IMR-90 (cell line): Measurements from ENCODE around the gene LSM7. TPM values are rescaled to one million over a fixed set of nuclear protein-coding genes. Genes with fewer than 3 reads are reported as not detected.

Experiments
- ATAC-seq: fragments of 200-7000 bp; cut with Tn5 transposase; 2 replicates; pipeline ENCODE4 v1.9.1; 2020; ENCODE audit warnings: low read depth, mild to moderate bottlenecking, moderate library complexity
- BruUV-seq: library from RNA; stranded (reverse); fragments of 400-500 nt; replicated peaks from 2 replicates; lab custom pipeline; 2021; lab: Mats Ljungman, UMichigan
- CTCF ChIA-PET: fragments of 300-600 bp; formaldehyde crosslinking; extraction: SDS; loops from one replicate; lab custom pipeline; 2021; ENCODE audit warnings: antibody characterized with exemption; lab: Yijun Ruan, JAX
- POLR2A ChIA-PET: fragments of 300-600 bp; sonication (Branson Sonifier 250); formaldehyde crosslinking; loops from one replicate; lab custom pipeline; 2022; ENCODE audit warnings: antibody characterized with exemption; ENCODE audit not compliant: unreplicated experiment; lab: Charles Lee
- DNase-seq: peaks from one replicate; pipeline ENCODE4 v3.0.0; 2013
- H2AFZ ChIP-seq: replicated peaks from 2 replicates; pipeline ENCODE3; 2013; ENCODE audit warnings: low read length, mild to moderate bottlenecking; ENCODE audit not compliant: poor library complexity
- H2AK5ac ChIP-seq: 2 replicates; pipeline ENCODE4 v1.6.1; 2013; ENCODE audit warnings: low read depth, low read length, inconsistent platforms
- H2AK9ac ChIP-seq: replicated peaks from 2 replicates; pipeline ENCODE3; 2013; ENCODE audit warnings: mild to moderate bottlenecking, low read depth, low read length, moderate library complexity; ENCODE audit not compliant: poor library complexity
- H2BK120ac ChIP-seq: 2 replicates; pipeline ENCODE4 v1.6.1; 2013; ENCODE audit warnings: low read depth, low read length, inconsistent platforms
- H2BK15ac ChIP-seq: 3 replicates; pipeline ENCODE4 v1.6.1; 2013; ENCODE audit warnings: low read depth, low read length, inconsistent platforms
- H2BK20ac ChIP-seq: 2 replicates; pipeline ENCODE4 v1.6.1; 2013; ENCODE audit warnings: low read depth, mild to moderate bottlenecking, inconsistent platforms, low read length, moderate library complexity
- H2BK5ac ChIP-seq: 2 replicates; pipeline ENCODE4 v1.6.1; 2013; ENCODE audit warnings: mild to moderate bottlenecking, low read depth, low read length, inconsistent platforms; ENCODE audit not compliant: poor library complexity, severe bottlenecking
- H3K14ac ChIP-seq: replicated peaks from 2 replicates; pipeline ENCODE4 v1.6.1; 2013; ENCODE audit warnings: low read depth, low read length, inconsistent platforms
- H3K18ac ChIP-seq: 2 replicates; pipeline ENCODE4 v1.6.1; 2013; ENCODE audit warnings: low read depth, low read length, control low read depth
- H3K23ac ChIP-seq: 2 replicates; pipeline ENCODE4 v1.6.1; 2013; ENCODE audit warnings: low read depth, low read length, inconsistent platforms
- H3K27ac ChIP-seq: 2 replicates; pipeline ENCODE4 v1.5.1; 2013; ENCODE audit warnings: mild to moderate bottlenecking, control low read depth, low read length; ENCODE audit not compliant: insufficient read depth
- H3K27me3 ChIP-seq: 2 replicates; pipeline ENCODE4 v1.6.1; 2013; ENCODE audit warnings: low read length; ENCODE audit not compliant: control insufficient read depth, insufficient read depth
- H3K36me3 ChIP-seq: 2 replicates; pipeline ENCODE4 v1.6.1; 2013; ENCODE audit warnings: low read length, mixed read lengths; ENCODE audit not compliant: control insufficient read depth, insufficient read depth
- H3K4ac ChIP-seq: 2 replicates; pipeline ENCODE4 v1.6.1; 2013; ENCODE audit warnings: low read depth, low read length, inconsistent platforms
- H3K4me1 ChIP-seq: 2 replicates; pipeline ENCODE4 v1.6.1; 2013; ENCODE audit warnings: low read length, mixed read lengths; ENCODE audit not compliant: control insufficient read depth, insufficient read depth
- H3K4me2 ChIP-seq: 2 replicates; pipeline ENCODE4 v1.6.1; 2013; ENCODE audit warnings: low read depth, mild to moderate bottlenecking, control low read depth, low read length, moderate library complexity
- H3K4me3 ChIP-seq: 2 replicates; pipeline ENCODE4 v1.5.1; 2013; ENCODE audit warnings: low read depth, mild to moderate bottlenecking, control low read depth, low read length, moderate library complexity; ENCODE audit not compliant: insufficient read depth
- H3K56ac ChIP-seq: 2 replicates; pipeline ENCODE4 v1.6.1; 2013; ENCODE audit warnings: low read length, inconsistent platforms; ENCODE audit not compliant: insufficient read depth; ENCODE audit errors: extremely low read depth
- H3K79me1 ChIP-seq, 2 experiments: 2 replicates each; pipeline ENCODE4 v1.6.1; 2013; ENCODE audit warnings: low read length in 2 of 2, inconsistent platforms in 1 of 2, low read depth in 1 of 2
- H3K9ac ChIP-seq: 2 replicates; pipeline ENCODE4 v1.6.1; 2013; ENCODE audit warnings: low read depth, low read length, control low read depth
- H3K9me1 ChIP-seq: 2 replicates; pipeline ENCODE4 v1.6.1; 2013; ENCODE audit warnings: low read length, inconsistent platforms; ENCODE audit not compliant: insufficient read depth
- H3K9me3 ChIP-seq: 2 replicates; pipeline ENCODE4 v1.6.1; 2013; ENCODE audit warnings: low read length; ENCODE audit not compliant: control insufficient read depth, insufficient read depth
- H4K20me1 ChIP-seq: 2 replicates; pipeline ENCODE4 v1.6.1; 2013; ENCODE audit warnings: low read length, inconsistent platforms; ENCODE audit not compliant: insufficient read depth
- H4K5ac ChIP-seq: 2 replicates; pipeline ENCODE4 v1.6.1; 2013; ENCODE audit warnings: mild to moderate bottlenecking, low read depth, low read length, control low read depth
- H4K8ac ChIP-seq, 2 experiments: 2 replicates each; pipeline ENCODE4 v1.6.1; 2013; ENCODE audit warnings: low read depth in 2 of 2, low read length in 2 of 2, control low read depth in 1 of 2, inconsistent platforms in 1 of 2
- H4K91ac ChIP-seq: 2 replicates; pipeline ENCODE4 v1.6.1; 2013; ENCODE audit warnings: low read depth, low read length, inconsistent platforms; ENCODE audit not compliant: insufficient read depth
- BHLHE40 ChIP-seq: fragments of 150-350 bp; IDR thresholded peaks from 2 replicates; pipeline ENCODE4 v1.6.1; 2016; ENCODE audit warnings: mild to moderate bottlenecking, low read depth, low read length
- CEBPB ChIP-seq: IDR thresholded peaks from 2 replicates; pipeline ENCODE4 v1.6.1; 2012; ENCODE audit warnings: low read depth, low read length, improper control_type of control experiment
- CHD1 ChIP-seq: IDR thresholded peaks from 2 replicates; pipeline ENCODE4 v1.6.1; 2012; ENCODE audit warnings: low read depth, low read length, improper control_type of control experiment
- ELK1 ChIP-seq: fragments of 150-350 bp; IDR thresholded peaks from 2 replicates; pipeline ENCODE4 v1.6.1; 2016; ENCODE audit warnings: low read depth, mild to moderate bottlenecking, low read length, moderate library complexity, borderline replicate concordance
- NFE2L2 ChIP-seq: fragments of 150-350 bp; IDR thresholded peaks from 2 replicates; pipeline ENCODE4 v1.6.1; 2016; ENCODE audit warnings: low read depth, mild to moderate bottlenecking, low read length
- POLR2A ChIP-seq: IDR thresholded peaks from 2 replicates; pipeline ENCODE4 v1.6.1; 2012; ENCODE audit warnings: mild to moderate bottlenecking, low read depth, low read length
- RAD21 ChIP-seq: IDR thresholded peaks from 2 replicates; pipeline ENCODE4 v1.6.1; 2012; ENCODE audit warnings: low read length, improper control_type of control experiment
- RCOR1 ChIP-seq: IDR thresholded peaks from 2 replicates; pipeline ENCODE4 v1.6.1; 2012; ENCODE audit warnings: mild to moderate bottlenecking, low read length, improper control_type of control experiment; ENCODE audit not compliant: insufficient replicate concordance
- RFX5 ChIP-seq: IDR thresholded peaks from 2 replicates; pipeline ENCODE4 v1.8.0; 2012; ENCODE audit warnings: low read depth, mild to moderate bottlenecking, low read length, moderate library complexity
- SMC3 ChIP-seq: fragments of 150-350 bp; IDR thresholded peaks from 2 replicates; pipeline ENCODE4 v1.6.1; 2016; ENCODE audit warnings: low read depth, mild to moderate bottlenecking, antibody characterized with exemption, low read length, moderate library complexity
- WGBS, 2 experiments: methylation state at CpG; one replicate each; pipeline versions ENCODE4 v1.1.5 to v1.1.7; 2013; ENCODE audit warnings: missing lambda C conversion rate in 2 of 2; ENCODE audit not compliant: insufficient read length in 1 of 2; ENCODE audit errors: extremely low coverage in 2 of 2; 5-methylcytosine and 5-hydroxymethylcytosine counted together
- dilution Hi-C: fragments of 300-500 bp; cut with HindIII; formaldehyde crosslinking; loops from one replicate; pipeline ENCODE4 v1.14.3; 2018; ENCODE audit warnings: low sequenced_read_pairs; ENCODE audit not compliant: unreplicated experiment
- in situ Hi-C: fragments of 300-500 bp; cut with MboI; formaldehyde crosslinking; loops from 3 replicates; pipeline ENCODE4 v1.14.3; 2019; ENCODE audit warnings: low sequenced_read_pairs, inconsistent platforms, mixed read lengths
- intact Hi-C: fragments of 100-400 bp; cut with micrococcal nuclease; formaldehyde crosslinking; loops from 2 replicates; pipeline ENCODE4 v1.10.0; 2022
- polyA plus RNA-seq, 3 experiments: library from polyadenylated mRNA; depleted of rRNA; stranded (reverse); fragments of >200 nt; gene quantifications; 2 replicates each; pipeline ENCODE4 v1.2.3, GENCODE V29; 2012; ENCODE audit warnings: low replicate concordance in 1 of 3
- total RNA-seq: library from RNA; depleted of rRNA; stranded (reverse); fragments of >200 nt; gene quantifications from 2 replicates; pipeline ENCODE4 v1.2.3, GENCODE V29; 2012

The LSM7 gene
- total and polyA plus RNA-seq, 2 of the 4 experiments (the other 2 are of a cell fraction): 145 to 708 TPM

- no peak overlapping the region for H3K9ac ChIP-seq
- no peak for DNase-seq
- no peaks in the 10 kb centered on the region for H3K9me3 ChIP-seq
- no peak overlapping the region for H2BK15ac ChIP-seq
- dilution Hi-C loops: no loop called here
- TF ChIP-seq RAD21 (no peak), ELK1 (no peak), BHLHE40 (no peak), RFX5 (no peak), SMC3 (no peak), POLR2A (no peak), NFE2L2 (no peak), CHD1 (no peak), CEBPB (no peak), RCOR1 (no peak)
- BruUV-seq: no TSS peak
- no peak overlapping the region for H2BK5ac ChIP-seq
- in situ Hi-C loops: no loop called here
- H3K56ac ChIP-seq: no peak overlapping the region
- no peak overlapping the region for H4K91ac ChIP-seq
- H2BK20ac ChIP-seq: no peak overlapping the region
- H4K8ac ChIP-seq: no peak overlapping the region
- H4K5ac ChIP-seq: no peak overlapping the region
- no peak overlapping the region for H2BK120ac ChIP-seq
- peaks cover 9% of the 10 kb centered on the region for H3K36me3 ChIP-seq
- no peak overlapping the region for H3K18ac ChIP-seq
- no peaks in the 10 kb centered on the region for H3K9me1 ChIP-seq
- no peak overlapping the region for H3K27ac ChIP-seq
- no peak overlapping the region for H3K23ac ChIP-seq
- no peak overlapping the region for H3K4ac ChIP-seq
- no peak overlapping the region for H3K4me3 ChIP-seq
- H2AK5ac ChIP-seq: peak overlapping the region; percentile 5; the same call in 1 of the 2 replicates
- no peak for ATAC-seq
- no peak overlapping the region for H2AK9ac ChIP-seq
- H4K20me1 ChIP-seq: peaks cover 38% of the 10 kb centered on the region
- ChIA-PET POLR2A (no interaction called here), CTCF (no interaction called here)
- peaks cover 34 to 77% of the 10 kb centered on the region in 2 experiments for H3K79me1 ChIP-seq
- H3K14ac ChIP-seq: no peak overlapping the region
- intact Hi-C loops: no loop called here
- no peaks in the 10 kb centered on the region for H3K27me3 ChIP-seq
- WGBS, 2 experiments: 85% methylated on average over 8 of the region's 10 CpGs; no CpG with 5 or more reads in 1 of the 2 experiments
- no peak overlapping the region for H3K4me2 ChIP-seq
- no peak overlapping the region for H2AFZ ChIP-seq
- peaks cover 4% of the 10 kb centered on the region for H3K4me1 ChIP-seq
Measured at GRCh38 chr19:2330255-2330631, 1.9 kb upstream of the LSM7 start.
